Upper lobe of left lung (tissue), 6 donors: ENCODE data around the gene FIZ1. TPM values are rescaled to one million over a fixed set of nuclear protein-coding genes. Genes with fewer than 3 reads are reported as not detected.
A peak's percentile ranks its signal among the peaks of the same experiment; 100 is the strongest.

Source experiments
- ATAC-seq, 2 donors: fragments of 200-7000 bp; cut with Tn5 transposase; one replicate each; pipeline ENCODE4 v1.9.1; 2022; ENCODE audit warnings: mild to moderate bottlenecking in 2 of 2, moderate library complexity in 2 of 2; ENCODE audit not compliant: low FRiP score in 2 of 2
- DNase-seq, 2 donors: peaks; one replicate each; pipeline ENCODE4 v3.0.0-alpha.2; 2019 to 2020
- H3K27ac ChIP-seq, 4 donors: fragments of 200-600 bp; sonication (generic); one replicate each; pipeline ENCODE4 v1.5.1; 2016 to 2019
- H3K27me3 ChIP-seq, 4 donors: fragments of 200-600 bp; sonication (generic); one replicate each; pipeline ENCODE4 v1.5.1; 2017 to 2019
- H3K36me3 ChIP-seq, 4 donors: fragments of 200-600 bp; sonication (generic); one replicate each; pipeline ENCODE4 v1.5.1; 2016 to 2019
- H3K4me1 ChIP-seq, 4 donors: fragments of 200-600 bp; sonication (generic); one replicate each; pipeline ENCODE4 v1.5.1; 2018 to 2019
- H3K4me3 ChIP-seq, 4 donors: fragments of 200-600 bp; sonication (generic); one replicate each; pipeline ENCODE4 v1.5.1; 2017 to 2019; ENCODE audit warnings: mild to moderate bottlenecking in 2 of 4, moderate library complexity in 1 of 4
- H3K9me3 ChIP-seq, 4 donors: fragments of 200-600 bp; sonication (generic); one replicate each; pipeline ENCODE4 v1.5.1; 2018 to 2019
- EP300 ChIP-seq, 4 donors: sonication (generic); formaldehyde crosslinking; IDR thresholded peaks; one replicate each; pipeline ENCODE4 v1.5.1; 2017; ENCODE audit warnings: antibody characterized with exemption in 4 of 4, control low read depth in 2 of 4
- POLR2A ChIP-seq, 4 donors: fragments of 450-650 bp; IDR thresholded peaks; one replicate each; pipeline ENCODE4 v1.5.1; 2016 to 2017; ENCODE audit warnings: antibody characterized with exemption in 4 of 4, mild to moderate bottlenecking in 2 of 4
- POLR2AphosphoS5 ChIP-seq, 2 donors: sonication (generic); formaldehyde crosslinking; IDR thresholded peaks; one replicate each; pipeline ENCODE4 v1.5.1; 2017; ENCODE audit warnings: antibody characterized with exemption in 2 of 2
- WGBS, 2 donors: methylation state at CpG; one replicate each; pipeline ENCODE4 v1.1.5; 2017 to 2018; 5-methylcytosine and 5-hydroxymethylcytosine counted together
- total RNA-seq, 6 donors: library from RNA; depleted of rRNA in 4 of 6; stranded (reverse); fragments of >200 nt in 4 of 6; gene quantifications; one replicate each; pipeline versions ENCODE4 v1.1.0 to v1.2.1, GENCODE V29; 2016 to 2021
- TF ChIP-seq, protein P1 (sequence below), 6 experiments: fragments of 450-650 bp in 4 of 6; fragments of 200-600 bp in 2 of 6; sonication (generic) in 2 of 6; IDR thresholded peaks; one replicate each; pipeline ENCODE4 v1.5.1; 2016 to 2019; ENCODE audit warnings: antibody characterized with exemption in 6 of 6
- donor health status: DM: no; HTN: no; CAD: no; lungs with moderate emphysema.
- donor health status: DM: no; HTN: yes; CAD: no; lungs with severe emphysema.

FIZ1 gene
- total RNA-seq, 6 donors from 2014 or later = 11.1 to 21.6 (median 16.3) TPM

DNA sequence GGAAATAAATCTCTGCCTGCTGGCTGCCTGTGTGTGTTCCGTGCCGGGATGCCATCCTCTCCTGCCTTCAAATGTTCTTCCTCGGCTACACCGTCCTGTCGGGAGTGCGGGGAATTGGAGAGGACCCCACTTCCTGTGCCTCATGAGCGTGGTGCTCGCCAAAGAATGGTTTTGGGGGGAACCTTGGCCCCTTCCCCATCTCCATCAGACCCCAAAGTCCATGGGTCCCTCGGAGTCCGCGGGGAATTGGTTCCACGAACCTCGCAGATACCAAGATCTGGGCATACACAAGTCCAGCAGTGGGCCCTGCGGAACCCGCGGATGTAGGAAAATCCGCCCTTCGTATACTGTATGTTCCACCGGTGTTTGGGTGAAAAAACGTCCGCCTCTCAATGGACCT, 3.8 kb upstream of the FIZ1 start:
- H3K36me3 ChIP-seq = peaks cover 0 to 13% (median 2%) of the 10 kb centered on the region in 4 donors
- H3K9me3 ChIP-seq = no peaks in the 10 kb centered on the region
- 88 to 93% methylated on average over 20 to 21 of the region's 21 CpGs for whole genome bisulfite sequencing, 2 donors
- ATAC-seq (no peak), DNase-seq (no peak)
- H3K4me1 ChIP-seq = peaks cover 37 to 61% (median 40%) of the 10 kb centered on the region in 4 donors
- H3K27me3 ChIP-seq = no peaks in the 10 kb centered on the region
- TF ChIP-seq EP300 (IDR thresholded peaks at IDR 0.05) (no peak), POLR2A (IDR thresholded peaks at IDR 0.05) (no peak), POLR2AphosphoS5 (IDR thresholded peaks at IDR 0.05) (no peak)
- TF ChIP-seq, protein P1, sequence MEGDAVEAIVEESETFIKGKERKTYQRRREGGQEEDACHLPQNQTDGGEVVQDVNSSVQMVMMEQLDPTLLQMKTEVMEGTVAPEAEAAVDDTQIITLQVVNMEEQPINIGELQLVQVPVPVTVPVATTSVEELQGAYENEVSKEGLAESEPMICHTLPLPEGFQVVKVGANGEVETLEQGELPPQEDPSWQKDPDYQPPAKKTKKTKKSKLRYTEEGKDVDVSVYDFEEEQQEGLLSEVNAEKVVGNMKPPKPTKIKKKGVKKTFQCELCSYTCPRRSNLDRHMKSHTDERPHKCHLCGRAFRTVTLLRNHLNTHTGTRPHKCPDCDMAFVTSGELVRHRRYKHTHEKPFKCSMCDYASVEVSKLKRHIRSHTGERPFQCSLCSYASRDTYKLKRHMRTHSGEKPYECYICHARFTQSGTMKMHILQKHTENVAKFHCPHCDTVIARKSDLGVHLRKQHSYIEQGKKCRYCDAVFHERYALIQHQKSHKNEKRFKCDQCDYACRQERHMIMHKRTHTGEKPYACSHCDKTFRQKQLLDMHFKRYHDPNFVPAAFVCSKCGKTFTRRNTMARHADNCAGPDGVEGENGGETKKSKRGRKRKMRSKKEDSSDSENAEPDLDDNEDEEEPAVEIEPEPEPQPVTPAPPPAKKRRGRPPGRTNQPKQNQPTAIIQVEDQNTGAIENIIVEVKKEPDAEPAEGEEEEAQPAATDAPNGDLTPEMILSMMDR (IDR thresholded peaks at IDR 0.05) = no peak
- H3K4me3 ChIP-seq = no peak overlapping the region
- peak overlapping the region in 1 of 4 donors; percentile 97 for H3K27ac ChIP-seq

DNA sequence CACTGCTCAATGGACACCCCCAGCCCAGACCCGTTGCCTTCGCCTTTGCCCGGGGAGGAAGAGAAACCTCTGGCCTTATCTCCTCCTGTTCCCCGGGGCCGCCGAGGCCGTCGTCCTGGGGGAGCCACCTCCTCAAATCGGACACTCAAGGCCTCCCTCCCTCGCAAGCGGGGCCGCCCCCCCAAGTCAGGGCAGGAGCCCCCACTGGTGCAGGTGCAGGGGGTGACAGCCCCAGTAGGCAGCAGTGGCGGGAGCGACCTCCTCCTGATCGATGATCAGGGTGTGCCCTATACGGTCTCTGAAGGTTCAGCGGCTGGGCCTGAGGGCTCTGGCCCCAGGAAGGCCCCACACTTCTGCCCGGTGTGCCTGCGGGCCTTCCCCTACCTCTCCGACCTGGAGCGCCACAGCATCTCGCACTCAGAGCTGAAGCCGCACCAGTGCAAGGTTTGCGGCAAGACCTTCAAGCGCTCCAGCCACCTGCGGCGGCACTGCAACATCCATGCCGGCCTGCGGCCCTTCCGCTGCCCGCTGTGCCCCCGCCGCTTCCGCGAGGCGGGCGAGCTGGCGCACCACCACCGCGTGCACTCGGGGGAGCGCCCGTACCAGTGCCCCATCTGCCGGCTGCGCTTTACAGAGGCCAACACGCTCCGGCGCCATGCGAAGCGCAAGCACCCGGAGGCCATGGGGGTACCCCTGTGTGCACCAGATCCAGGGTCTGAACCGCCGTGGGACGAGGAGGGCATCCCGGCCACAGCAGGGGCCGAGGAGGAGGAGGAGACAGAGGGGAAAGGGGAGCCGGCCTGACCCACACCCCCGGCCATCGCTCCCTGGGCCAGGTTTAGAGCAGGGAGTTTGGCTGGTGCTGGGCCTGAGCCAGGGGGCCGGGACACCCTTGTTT, 3.0 kb upstream of the FIZ1 start:
- ATAC-seq (no peak), DNase-seq (peak in 1 of 2 donors; percentile 88)
- H3K36me3 ChIP-seq = peaks cover 0 to 10% (median 3%) of the 10 kb centered on the region in 4 donors
- H3K27ac ChIP-seq = peak overlapping the region in 1 of 4 donors; percentile 99
- H3K4me1 ChIP-seq = peaks cover 33 to 61% (median 40%) of the 10 kb centered on the region in 4 donors
- WGBS, 2 donors = 95 to 100% methylated on average over 12 to 55 of the region's 60 CpGs
- TF ChIP-seq, protein P1 (IDR thresholded peaks at IDR 0.05) = no peak
- TF ChIP-seq POLR2AphosphoS5 (IDR thresholded peaks at IDR 0.05) = no peak
- TF ChIP-seq EP300 (IDR thresholded peaks at IDR 0.05) = no peak
- no peak for TF ChIP-seq POLR2A (IDR thresholded peaks at IDR 0.05)
- no peak overlapping the region for H3K4me3 ChIP-seq
- no peaks in the 10 kb centered on the region for H3K27me3 ChIP-seq
- no peaks in the 10 kb centered on the region for H3K9me3 ChIP-seq

DNA sequence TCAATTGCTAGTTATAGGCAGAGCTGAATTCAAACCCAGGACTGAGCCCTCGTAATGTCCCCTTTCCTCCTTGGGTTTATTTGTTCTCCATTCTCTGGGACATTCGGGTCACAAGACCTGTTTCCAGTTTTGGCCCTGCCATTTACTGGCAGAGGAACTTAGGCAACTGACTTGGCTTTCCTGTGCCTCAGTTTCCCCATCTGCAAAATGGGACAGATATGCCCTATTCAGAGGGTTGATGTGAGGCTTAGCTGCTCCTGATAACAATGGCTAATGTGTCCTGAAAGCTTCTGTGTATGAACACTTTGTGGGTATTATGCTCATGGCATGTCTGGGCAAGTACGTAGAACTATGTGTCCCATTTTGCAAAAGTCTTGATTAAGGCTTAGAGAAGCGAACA, 1.8 kb upstream of the FIZ1 start:
- 54 to 66% methylated on average over 4 of the region's 4 CpGs for WGBS, 2 donors
- TF ChIP-seq POLR2AphosphoS5 (IDR thresholded peaks at IDR 0.05) (no peak), EP300 (IDR thresholded peaks at IDR 0.05) (no peak)
- Histone ChIP-seq H3K36me3 (peaks cover 0 to 23% (median 7%) of the 10 kb centered on the region in 4 donors), H3K27ac (peak overlapping the region; percentile 97 to 99 (median 99)), H3K9me3 (no peaks in the 10 kb centered on the region), H3K27me3 (no peaks in the 10 kb centered on the region), H3K4me3 (peak overlapping the region in 3 of 4 donors; percentile 68 to 89 (median 85)), H3K4me1 (peaks cover 24 to 49% (median 31%) of the 10 kb centered on the region in 4 donors)
- ATAC-seq (no peak), DNase-seq (no peak)

DNA sequence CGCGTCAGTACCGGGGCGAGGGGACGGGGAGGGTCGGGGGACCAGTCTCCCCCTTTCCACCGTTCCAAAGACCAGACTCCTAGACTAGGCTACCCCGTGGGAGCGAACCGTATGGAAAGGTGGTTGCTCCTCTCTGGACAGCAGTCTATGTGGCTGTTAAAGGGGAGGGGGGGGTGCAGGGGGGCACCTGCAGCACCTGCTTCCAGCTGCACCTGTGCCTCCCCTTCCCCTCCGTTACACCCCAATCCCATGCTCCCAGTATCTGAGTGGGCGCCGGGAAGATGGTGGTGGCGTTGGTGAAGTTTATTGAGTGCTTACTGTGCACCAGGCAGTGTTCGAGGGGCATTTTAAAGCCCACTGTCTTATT, 1.3 kb upstream of the FIZ1 start:
- H3K27me3 ChIP-seq = no peaks in the 10 kb centered on the region
- DNase-seq (no peak), ATAC-seq (no peak)
- no peaks in the 10 kb centered on the region for H3K9me3 ChIP-seq
- peaks cover 24 to 44% (median 30%) of the 10 kb centered on the region in 4 donors for H3K4me1 ChIP-seq
- peak overlapping the region; percentile 97 to 99 (median 99) for H3K27ac ChIP-seq
- 0 to 7% methylated on average over 5 to 9 of the region's 15 CpGs for WGBS, 2 donors
- TF ChIP-seq EP300 (IDR thresholded peaks at IDR 0.05) (no peak), POLR2A (IDR thresholded peaks at IDR 0.05) (no peak), POLR2AphosphoS5 (IDR thresholded peaks at IDR 0.05) (no peak)
- TF ChIP-seq, protein P1 (IDR thresholded peaks at IDR 0.05) = no peak
- H3K36me3 ChIP-seq = peaks cover 0 to 27% (median 10%) of the 10 kb centered on the region in 4 donors
- peak overlapping the region; percentile 38 to 89 (median 76) for H3K4me3 ChIP-seq

DNA sequence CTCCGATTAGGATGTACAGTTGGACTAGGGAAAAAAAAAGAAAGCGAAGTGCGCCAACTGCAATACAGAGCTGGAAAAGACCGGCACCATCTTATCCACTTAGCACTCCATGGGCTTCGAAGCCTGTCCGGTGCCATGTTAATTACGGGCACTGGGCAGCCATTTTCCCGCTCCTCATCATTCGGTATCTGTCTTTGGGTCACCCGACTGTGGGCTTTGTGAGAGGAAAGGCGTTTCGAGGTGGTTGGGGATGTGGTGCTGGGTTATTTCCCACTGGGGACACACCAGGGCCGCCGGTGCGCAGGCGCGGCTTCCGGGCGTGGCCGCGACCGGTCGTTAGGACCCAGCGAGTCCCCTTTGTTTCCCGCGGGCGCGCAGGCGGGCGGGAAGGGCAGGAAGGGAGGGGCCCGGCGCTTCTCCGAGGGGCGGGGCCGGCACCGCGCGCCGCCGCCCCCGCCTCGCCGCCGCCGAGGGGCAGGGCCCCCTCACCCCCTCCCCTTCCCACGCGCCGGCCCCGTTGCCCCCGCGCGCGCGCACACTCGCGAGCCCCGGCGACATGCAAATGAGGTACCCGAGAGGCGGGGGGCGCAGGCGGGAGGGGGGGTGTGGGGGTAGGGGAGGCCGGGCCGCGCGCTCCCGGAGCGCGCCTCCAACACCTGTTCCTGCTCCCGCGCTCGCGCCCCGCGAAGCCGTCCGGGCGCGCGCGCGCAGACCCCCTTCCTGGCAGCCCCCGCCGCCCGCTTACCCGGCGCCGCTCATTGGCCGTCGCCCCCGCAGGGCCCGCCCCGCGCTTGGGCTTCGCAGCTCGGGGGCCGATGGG, 735 bp upstream of the FIZ1 start, which contains the start of gene ZNF524:
Gene ZNF524, plus strand, starts transcription at position 447 of the 820 bp plus-strand sequence. CDS start 1,825 bp downstream, outside the sequence.
- 0% methylated on average over 10 to 52 of the region's 97 CpGs for WGBS, 2 donors
- H3K27me3 ChIP-seq = no peaks in the 10 kb centered on the region

More for the DNA sequence above, 735 bp upstream of the FIZ1 start, which contains the start of gene ZNF524:
- Histone ChIP-seq H3K4me3 (peak within 1 kb of the TSS; percentile 65 to 89 (median 76)), H3K9me3 (no peaks in the 10 kb centered on the region), H3K36me3 (peaks cover 0 to 33% (median 16%) of the 10 kb centered on the region in 4 donors), H3K27ac (peak within 1 kb of the TSS; percentile 97 to 99 (median 99)), H3K4me1 (peaks cover 24 to 44% (median 30%) of the 10 kb centered on the region in 4 donors)
- ATAC-seq (peak; percentile 82 to 84), DNase-seq (peak; percentile 87 to 97)
- TF ChIP-seq POLR2A (IDR thresholded peaks at IDR 0.05) (peak in 1 of 4 donors; percentile 38), EP300 (IDR thresholded peaks at IDR 0.05) (no peak), POLR2AphosphoS5 (IDR thresholded peaks at IDR 0.05) (peak; percentile 25 to 29)
- TF ChIP-seq, protein P1 (IDR thresholded peaks at IDR 0.05) = peak in 1 of 6 experiments; percentile 40
